Calu3 (cell line): ENCODE results near the gene GUF1. TPM values are rescaled to one million over a fixed set of nuclear protein-coding genes. Genes with fewer than 3 reads are reported as not detected.

Experiments
- BruUV-seq: library from RNA; stranded (reverse); fragments of 400-500 nt; replicated peaks from 2 replicates; lab custom pipeline; 2021; lab: Mats Ljungman, UMichigan
- CTCF ChIA-PET: fragments of 300-600 bp; sonication (Branson Sonifier 250); formaldehyde crosslinking; loops from one replicate; lab custom pipeline; 2022; ENCODE audit warnings: antibody characterized with exemption; lab: Charles Lee
- DNase-seq: peaks from one replicate; pipeline ENCODE4 v3.0.0; 2022
- H3K27ac Mint-ChIP-seq: one replicate; pipeline ENCODE4 v1.8.0; 2022; ENCODE audit warnings: mixed read lengths; ENCODE audit not compliant: unreplicated experiment
- H3K27me3 Mint-ChIP-seq: one replicate; pipeline ENCODE4 v1.8.0; 2022; ENCODE audit warnings: mixed read lengths; ENCODE audit not compliant: unreplicated experiment
- H3K36me3 Mint-ChIP-seq: one replicate; pipeline ENCODE4 v1.8.0; 2022; ENCODE audit warnings: mild to moderate bottlenecking, moderate library complexity, mixed read lengths; ENCODE audit not compliant: insufficient read depth, unreplicated experiment
- H3K4me1 Mint-ChIP-seq: one replicate; pipeline ENCODE4 v1.8.0; 2022; ENCODE audit warnings: mild to moderate bottlenecking, low read depth, mixed read lengths; ENCODE audit not compliant: unreplicated experiment
- H3K4me3 Mint-ChIP-seq: one replicate; pipeline ENCODE4 v1.8.0; 2022; ENCODE audit warnings: mild to moderate bottlenecking, low read depth, moderate library complexity, mixed read lengths; ENCODE audit not compliant: unreplicated experiment
- H3K9me3 Mint-ChIP-seq: one replicate; pipeline ENCODE4 v1.8.0; 2022; ENCODE audit warnings: low read depth, mixed read lengths; ENCODE audit not compliant: unreplicated experiment
- CTCF ChIP-seq: fragments of 200-600 bp; IDR thresholded peaks from one replicate; pipeline ENCODE4 v1.8.0; 2022; ENCODE audit warnings: antibody characterized with exemption; ENCODE audit not compliant: unreplicated experiment
- intact Hi-C: fragments of 100-400 bp; cut with micrococcal nuclease; formaldehyde crosslinking; loops from one replicate; pipeline ENCODE4 v1.10.0; 2022; ENCODE audit not compliant: unreplicated experiment
- total RNA-seq: library from RNA; stranded (reverse); gene quantifications from 2 replicates; pipeline ENCODE4 v1.2.3, GENCODE V29; 2022

Gene GUF1
- total RNA-seq, 1 experiment from 2014 or later, result 12.1 TPM

- intact Hi-C loops, result no loop called here
- Mint-ChIP-seq H3K4me1 (peaks cover 10% of the 10 kb centered on the region), H3K27ac (no peak overlapping the region), H3K9me3 (no peaks in the 10 kb centered on the region), H3K4me3 (no peak overlapping the region), H3K27me3 (no peaks in the 10 kb centered on the region), H3K36me3 (no peaks in the 10 kb centered on the region)
- BruUV-seq, result no TSS peak
- CTCF ChIA-PET, result no interaction called here
- TF ChIP-seq CTCF, result no peak
- DNase-seq, result no peak
Observed at GRCh38 chr4:44660396-44660795, 17.8 kb upstream of the GUF1 start.

GRCh38 chr4:44661940-44662622, 16.1 kb upstream of the GUF1 start:
- no peak for TF ChIP-seq CTCF
- Mint-ChIP-seq H3K27ac (no peak overlapping the region), H3K36me3 (no peaks in the 10 kb centered on the region), H3K4me3 (no peak overlapping the region), H3K9me3 (no peaks in the 10 kb centered on the region), H3K4me1 (peaks cover 10% of the 10 kb centered on the region), H3K27me3 (no peaks in the 10 kb centered on the region)
- no peak for DNase-seq
- CTCF ChIA-PET, result no interaction called here
- intact Hi-C loops, result no loop called here
- BruUV-seq, result no TSS peak

GRCh38 chr4:44662623-44663005, 15.6 kb upstream of the GUF1 start:
- Mint-ChIP-seq H3K9me3 (no peaks in the 10 kb centered on the region), H3K27ac (no peak overlapping the region), H3K4me1 (peaks cover 10% of the 10 kb centered on the region), H3K4me3 (no peak overlapping the region), H3K36me3 (no peaks in the 10 kb centered on the region), H3K27me3 (no peaks in the 10 kb centered on the region)
- intact Hi-C loops, result no loop called here
- no peak for TF ChIP-seq CTCF
- CTCF ChIA-PET, result no interaction called here
- no TSS peak for BruUV-seq
- no peak for DNase-seq

- Mint-ChIP-seq H3K27ac (no peak overlapping the region), H3K27me3 (no peaks in the 10 kb centered on the region), H3K4me3 (no peak overlapping the region), H3K36me3 (no peaks in the 10 kb centered on the region), H3K9me3 (no peaks in the 10 kb centered on the region), H3K4me1 (peaks cover 10% of the 10 kb centered on the region)
- BruUV-seq, result no TSS peak
- TF ChIP-seq CTCF, result no peak
- CTCF ChIA-PET, result no interaction called here
- intact Hi-C loops, result no loop called here
- DNase-seq, result no peak
Observed at GRCh38 chr4:44663539-44664263, 14.5 kb upstream of the GUF1 start.
